ENCODE results near the gene VTCN1. TPM values are rescaled to one million over a fixed set of nuclear protein-coding genes. Genes with fewer than 3 reads are reported as not detected.

Gene VTCN1
- total and polyA plus RNA-seq, 2 of the 13 experiments (the other 11 are each of a cell fraction or from before 2014, with no cell fraction given) = not detected

GRCh38 chr1:117121589-117122329 is 89.0 kb downstream of the VTCN1 start, which contains the start of gene TRIM45 (continued):
- TF ChIP-seq ZFP91 (CRISPR knock-in tag; IDR thresholded peaks at IDR 0.05; ENCODE audit: borderline replicate concordance) = peak; percentile 74; the same call in 1 of the 2 replicates
- no peak for TF ChIP-seq SMAD1 (CRISPR knock-in tag; IDR thresholded peaks at IDR 0.05; ENCODE audit: borderline replicate concordance, low read depth)
- TF ChIP-seq KDM1A (CRISPR knock-in tag; IDR thresholded peaks at IDR 0.05) = no peak
- TF ChIP-seq ZFP62 (CRISPR knock-in tag; IDR thresholded peaks at IDR 0.05) = no peak
- TF ChIP-seq TERF1 (CRISPR knock-in tag; IDR thresholded peaks at IDR 0.05) = no peak
- peak; percentile 90 for TF ChIP-seq RBM39 (IDR thresholded peaks at IDR 0.05; ENCODE audit: low read depth, low read length, poor library complexity, severe bottlenecking)
- peak; percentile 39; the same call in 1 of the 2 replicates for TF ChIP-seq ATF7-NPFF (CRISPR knock-in tag; IDR thresholded peaks at IDR 0.05; ENCODE audit: low read depth)
- no peak for TF ChIP-seq PREB (CRISPR knock-in tag; IDR thresholded peaks at IDR 0.05)

All from HepG2 (cell line).